Stimulated activated CD8-positive, alpha-beta memory T cell treated with anti-CD3 and anti-CD28 coated beads, Interleukin-4, amount 100 ng/mL, for 1 hour (primary cell): Measurements from ENCODE around the gene SMARCD3.

ENCODE experiments used
- DNase-seq, 2 donors: peaks; one replicate each; pipeline ENCODE4 v3.0.0-alpha.2; 2020; ENCODE audit warnings: low read depth in 2 of 2, low spot score in 1 of 2

Gene SMARCD3

DNA sequence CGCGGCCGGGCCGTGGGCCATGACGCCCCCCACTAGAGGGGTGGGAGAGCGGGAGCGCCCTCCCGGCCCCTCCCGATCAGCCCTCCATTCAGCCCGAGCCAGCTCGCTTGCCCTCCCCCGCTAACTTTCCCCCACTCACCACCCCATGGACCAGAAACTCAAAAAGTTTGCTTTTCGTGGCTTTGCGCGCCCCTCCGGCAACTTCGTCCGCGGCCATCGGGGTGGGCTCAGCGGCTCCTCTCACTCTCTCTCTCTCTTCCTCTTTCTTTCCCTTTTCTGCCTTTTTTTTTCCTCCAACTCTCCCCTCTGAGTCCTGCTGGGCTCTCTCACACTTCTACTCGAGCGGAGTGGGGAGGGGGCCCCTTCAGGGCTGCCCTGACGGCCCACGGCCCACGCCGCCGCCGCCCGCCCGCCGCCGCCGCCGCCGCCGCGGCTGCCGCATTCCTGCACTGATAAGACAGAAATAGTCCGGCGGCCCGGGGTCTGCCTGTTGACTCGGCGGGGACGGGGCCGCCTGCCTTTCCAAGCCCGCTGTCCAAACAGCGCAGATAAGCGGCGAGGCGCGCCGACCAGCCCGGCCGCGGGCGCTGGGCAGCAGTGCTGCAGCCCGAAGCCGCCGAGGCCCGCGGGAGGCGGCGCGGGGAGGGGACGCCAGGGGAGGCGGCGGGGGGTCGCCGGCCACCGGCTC is at the start of gene SMARCD3:
SMARCD3 (minus strand) TSS at position 349 of the 688 bp plus-strand sequence; CDS start at position 217, 132 bp downstream.
- DNase-seq, result no peak

DNA sequence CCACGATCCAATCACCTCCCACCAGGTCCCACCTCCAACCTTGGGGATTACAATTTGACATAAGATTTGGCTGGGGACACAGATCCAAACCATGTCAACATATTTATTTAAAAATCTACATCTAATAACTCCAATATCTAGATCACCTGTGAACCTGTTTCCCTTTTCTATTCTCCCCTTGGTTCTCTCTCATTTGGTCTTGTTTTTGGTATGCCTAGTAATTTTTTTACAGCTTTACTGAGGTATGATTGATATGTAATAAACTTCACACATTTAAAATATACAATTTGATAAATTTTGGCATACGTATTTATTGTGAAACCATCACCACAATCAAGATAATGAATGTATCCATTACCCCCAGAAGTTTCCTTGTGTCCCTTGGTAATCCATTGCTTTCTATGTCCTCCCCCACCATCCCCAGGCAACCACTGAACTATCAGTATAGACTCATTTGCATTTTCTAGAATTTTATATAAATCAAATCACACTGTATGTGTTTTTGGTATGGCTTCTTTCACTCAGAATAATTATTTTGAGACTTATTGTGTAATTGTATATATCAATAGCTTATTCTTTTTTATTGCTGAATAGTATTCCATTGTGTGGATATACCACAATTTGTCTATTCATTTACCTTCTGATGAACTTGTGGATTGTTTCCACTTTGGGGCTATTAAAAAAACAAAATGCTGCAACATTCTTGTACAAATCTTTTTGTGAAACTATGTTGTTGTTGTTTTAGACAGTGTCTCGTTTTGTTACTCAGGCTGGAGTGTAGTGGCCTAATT is 47.9 kb upstream of the SMARCD3 start:
- DNase-seq, result no peak

DNA sequence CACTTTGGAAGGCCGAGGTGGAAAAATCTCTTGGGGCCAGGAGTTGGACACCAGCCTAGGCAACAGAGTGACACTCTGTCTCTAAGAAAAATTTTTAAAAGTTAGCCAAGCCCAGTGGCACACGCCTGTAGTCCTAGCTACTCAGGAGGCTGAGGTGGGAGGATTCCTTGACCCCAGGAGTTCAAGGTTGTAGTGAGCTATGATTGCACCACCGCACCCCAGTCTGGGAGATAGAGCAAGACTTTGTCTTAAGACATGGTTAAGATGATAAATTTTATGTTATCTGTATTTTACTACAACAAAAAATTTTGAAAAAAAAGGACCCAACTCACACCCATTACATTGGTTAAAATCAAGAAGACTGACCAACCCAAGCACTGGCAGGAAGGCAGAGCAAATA is 44.4 kb upstream of the SMARCD3 start:
- DNase-seq, result no peak

DNA sequence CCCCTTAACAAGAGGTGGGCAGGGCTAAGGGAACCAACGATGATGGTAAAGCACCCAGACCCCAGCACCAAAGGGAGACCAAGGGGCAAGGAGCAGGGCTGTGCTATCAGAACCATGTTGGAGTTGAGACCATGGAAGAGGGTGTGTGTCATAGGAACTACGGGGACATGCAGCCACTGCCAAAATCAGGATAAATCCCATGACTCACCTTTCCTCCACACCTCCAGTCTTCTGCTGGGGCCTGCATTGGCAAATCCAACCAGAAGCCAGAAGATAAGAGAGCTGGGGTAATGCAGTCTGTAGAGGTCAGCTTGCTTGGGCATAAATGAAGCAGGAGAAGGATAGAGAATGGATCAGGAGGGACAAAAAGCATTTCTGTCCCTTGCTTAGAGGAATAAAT is 42.7 kb upstream of the SMARCD3 start:
- DNase-seq, result no peak

DNA sequence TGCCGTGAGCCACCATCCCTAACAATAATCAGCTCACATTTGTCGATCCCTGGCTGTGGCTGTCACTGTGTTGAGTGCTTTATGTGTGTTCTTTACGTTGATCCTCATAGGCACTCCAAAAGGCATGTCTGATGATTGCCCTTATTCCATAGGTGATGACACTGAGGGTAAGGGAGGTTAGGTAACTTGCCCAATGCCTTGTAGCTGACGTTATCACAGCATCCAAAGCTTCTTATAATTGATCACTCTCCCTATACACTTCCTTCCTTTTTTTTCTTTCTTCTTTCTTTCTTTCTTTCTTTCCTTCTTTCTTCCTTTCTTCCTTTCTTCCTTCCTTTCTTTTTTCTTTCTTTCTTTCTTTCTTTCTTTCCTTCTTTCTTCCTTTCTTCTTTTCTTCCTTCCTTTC is 41.9 kb upstream of the SMARCD3 start:
- DNase-seq, result no peak

DNA sequence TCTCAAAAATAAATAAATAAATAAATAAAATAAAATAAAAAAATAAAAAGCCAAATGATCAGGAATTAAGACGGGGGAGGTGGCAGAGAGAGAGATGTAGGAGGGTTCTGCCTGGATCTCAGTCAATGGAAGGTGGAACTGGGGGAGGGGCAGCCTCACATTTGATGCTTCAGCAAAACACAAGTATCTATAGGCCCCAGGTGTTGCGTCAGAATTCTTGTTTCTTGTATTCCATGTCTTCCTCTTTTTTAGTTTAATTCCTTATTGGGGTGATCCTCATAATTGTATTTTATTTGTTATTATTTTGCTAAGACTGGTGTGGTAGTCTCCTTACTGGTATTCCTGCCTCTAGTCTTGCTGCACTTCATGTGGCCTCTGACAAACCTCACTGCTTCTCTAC is 41.4 kb upstream of the SMARCD3 start:
- no peak for DNase-seq

DNA sequence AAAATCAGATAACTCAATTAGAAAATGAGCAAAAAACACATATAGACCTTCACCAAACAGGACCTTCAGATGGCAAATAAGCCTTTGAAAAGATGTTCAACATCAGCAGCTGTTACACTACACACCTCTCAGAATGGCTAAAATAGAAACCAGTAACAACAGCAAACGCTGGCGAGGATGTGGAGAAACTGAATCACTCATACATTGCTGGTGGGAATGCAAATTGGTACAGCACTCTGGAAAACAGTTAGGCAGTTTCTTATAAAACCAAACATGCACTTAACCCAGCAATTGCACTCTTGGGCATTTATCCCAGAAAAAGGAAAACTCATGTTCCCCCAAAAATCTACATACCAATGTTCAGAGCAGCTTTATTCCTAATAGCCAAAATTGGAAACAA is 37.7 kb upstream of the SMARCD3 start:
- no peak for DNase-seq

DNA sequence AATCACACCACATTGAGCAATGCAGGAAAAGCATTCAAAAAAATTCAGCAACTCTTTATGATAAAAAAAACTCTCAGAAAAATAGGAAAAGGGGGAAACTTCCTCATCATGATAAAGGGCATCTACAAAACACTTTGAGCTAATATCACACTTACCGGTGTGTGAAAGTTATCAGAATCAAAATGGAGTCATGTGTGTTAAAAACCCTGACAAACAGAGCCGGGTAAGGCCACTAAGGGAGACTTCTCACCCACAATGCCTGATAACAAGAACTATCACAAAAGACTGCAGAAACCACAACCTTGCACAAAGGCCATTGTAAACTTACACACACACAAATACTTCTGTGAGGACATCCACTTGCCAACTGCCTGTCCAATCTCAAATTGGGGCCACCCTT is 34.8 kb upstream of the SMARCD3 start:
- DNase-seq, result no peak

DNA sequence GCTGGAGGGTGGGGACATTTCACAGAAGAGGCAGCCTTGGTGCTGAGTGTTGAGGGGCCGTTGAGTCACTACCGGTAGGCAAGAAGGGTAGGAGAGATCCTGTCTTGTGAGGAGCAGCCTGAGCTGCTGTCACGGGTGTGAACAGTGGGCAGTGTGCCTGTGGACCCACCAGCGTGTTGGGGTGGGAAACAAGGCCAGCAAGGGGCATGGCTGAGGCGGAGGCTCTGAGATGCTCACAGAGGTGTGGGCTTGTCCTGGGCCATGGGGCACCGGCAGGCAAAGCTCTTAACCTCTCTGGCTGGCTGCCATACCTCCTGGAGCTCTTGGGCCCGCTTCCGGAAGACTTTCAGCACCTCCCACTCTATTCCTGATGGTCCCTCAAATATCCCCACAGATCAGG is 33.6 kb upstream of the SMARCD3 start:
- no peak for DNase-seq

DNA sequence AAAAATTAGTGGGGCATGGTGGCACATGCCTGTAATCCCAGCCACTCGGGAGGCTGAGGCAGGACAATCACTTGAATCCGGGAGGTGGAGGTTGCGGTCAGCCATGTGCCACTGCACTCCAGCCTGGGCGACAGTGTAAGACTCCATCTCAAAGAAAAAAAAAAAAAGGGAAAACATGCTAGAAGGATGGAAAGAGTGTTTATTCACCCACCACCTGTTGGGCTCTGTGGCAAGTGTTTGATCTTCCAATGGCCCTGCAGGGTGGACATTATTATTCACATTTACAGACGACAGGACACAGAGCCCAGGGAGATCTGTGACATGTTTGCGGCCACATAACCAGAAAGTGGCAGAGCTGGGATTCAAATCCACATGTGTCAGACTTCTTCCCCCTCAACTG is 33.2 kb upstream of the SMARCD3 start:
- no peak for DNase-seq

DNA sequence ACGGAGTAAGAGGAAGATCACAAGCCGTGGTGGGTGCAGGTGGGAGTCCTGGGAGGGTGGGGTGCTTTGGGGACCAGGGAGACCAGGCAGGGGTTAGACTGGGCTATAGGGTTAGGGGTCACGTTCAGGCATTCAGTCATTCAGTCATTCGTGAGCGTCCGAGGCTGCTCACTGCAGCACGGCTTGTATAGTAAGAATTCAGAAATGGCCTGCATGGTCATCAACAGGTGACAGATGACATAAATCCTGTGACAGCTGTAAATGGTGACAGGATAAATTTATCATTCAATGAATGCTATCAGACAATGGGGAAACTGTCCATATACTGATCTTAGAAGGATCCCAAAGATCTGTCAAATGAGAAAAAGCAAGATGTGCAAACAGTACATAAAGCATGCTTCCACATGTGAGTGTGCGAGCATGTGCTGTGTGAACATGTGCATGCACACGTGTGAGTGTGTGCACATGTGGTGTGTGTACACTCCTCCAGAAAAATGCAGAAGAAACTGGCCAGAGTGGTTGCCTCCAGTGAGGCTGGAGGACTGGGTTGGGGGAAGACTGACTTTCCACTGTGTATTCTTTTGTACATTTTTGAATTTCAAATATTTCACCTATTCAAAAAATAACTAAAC is 32.0 kb upstream of the SMARCD3 start:
- no peak for DNase-seq

DNA sequence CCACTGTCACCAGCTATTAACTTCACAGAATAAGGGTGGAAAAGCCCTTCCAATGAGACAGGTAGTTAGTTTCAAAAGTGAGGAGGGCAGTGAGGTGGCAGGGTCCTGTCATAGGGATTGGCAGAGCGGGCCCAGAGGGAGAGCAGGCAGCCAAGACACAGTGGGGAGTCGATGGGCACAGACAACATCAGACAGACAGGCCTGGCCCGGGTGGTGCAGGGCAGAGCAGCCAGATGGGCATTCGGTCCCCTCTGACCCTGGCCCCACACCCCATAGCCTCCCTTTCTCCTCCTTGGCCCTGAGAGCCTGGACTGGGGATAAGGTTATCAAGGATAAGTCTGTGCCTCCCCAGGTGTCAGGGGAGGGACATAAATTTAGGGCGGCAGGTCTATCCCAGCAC is 31.4 kb upstream of the SMARCD3 start:
- no peak for DNase-seq

DNA sequence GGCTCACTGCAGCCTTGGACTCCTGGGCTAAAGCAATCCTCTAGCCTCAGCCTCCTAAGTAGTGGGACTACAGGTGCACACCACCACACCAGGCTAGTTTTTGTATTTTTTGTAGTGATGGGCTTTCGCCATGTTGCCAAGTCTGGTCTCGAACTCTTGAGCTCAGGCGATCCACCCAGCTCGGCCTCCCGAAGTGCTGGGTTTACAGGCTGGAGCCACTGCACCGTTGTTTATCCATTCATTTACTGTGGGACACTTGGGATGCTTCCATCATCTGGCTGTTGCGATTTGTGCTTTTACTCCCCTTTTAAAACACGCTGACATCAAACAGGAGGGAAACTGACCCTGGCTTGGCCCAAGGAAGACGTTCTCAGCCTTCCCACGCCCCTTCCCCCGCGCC is 30.5 kb upstream of the SMARCD3 start:
- DNase-seq, result no peak

DNA sequence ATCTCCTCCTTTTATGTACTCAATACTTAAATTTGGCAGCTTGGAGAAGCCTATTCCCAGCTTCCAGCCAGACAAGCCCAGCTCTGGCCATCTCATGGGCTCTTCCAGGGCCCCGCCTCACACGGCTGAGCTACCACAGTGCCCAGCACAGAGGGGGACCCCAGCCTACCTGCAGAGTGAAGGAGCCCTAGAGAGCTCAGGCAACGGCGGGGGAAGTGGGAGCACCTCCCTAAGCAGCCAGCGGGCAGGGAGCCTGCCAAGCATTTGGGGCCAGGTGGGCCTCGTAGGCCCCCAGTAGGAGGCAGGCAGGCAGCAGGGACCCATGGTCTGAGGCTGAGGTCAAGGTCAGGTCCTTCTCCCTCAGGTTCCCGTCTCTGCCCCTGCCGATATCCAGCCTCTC is 29.1 kb upstream of the SMARCD3 start:
- DNase-seq, result no peak

DNA sequence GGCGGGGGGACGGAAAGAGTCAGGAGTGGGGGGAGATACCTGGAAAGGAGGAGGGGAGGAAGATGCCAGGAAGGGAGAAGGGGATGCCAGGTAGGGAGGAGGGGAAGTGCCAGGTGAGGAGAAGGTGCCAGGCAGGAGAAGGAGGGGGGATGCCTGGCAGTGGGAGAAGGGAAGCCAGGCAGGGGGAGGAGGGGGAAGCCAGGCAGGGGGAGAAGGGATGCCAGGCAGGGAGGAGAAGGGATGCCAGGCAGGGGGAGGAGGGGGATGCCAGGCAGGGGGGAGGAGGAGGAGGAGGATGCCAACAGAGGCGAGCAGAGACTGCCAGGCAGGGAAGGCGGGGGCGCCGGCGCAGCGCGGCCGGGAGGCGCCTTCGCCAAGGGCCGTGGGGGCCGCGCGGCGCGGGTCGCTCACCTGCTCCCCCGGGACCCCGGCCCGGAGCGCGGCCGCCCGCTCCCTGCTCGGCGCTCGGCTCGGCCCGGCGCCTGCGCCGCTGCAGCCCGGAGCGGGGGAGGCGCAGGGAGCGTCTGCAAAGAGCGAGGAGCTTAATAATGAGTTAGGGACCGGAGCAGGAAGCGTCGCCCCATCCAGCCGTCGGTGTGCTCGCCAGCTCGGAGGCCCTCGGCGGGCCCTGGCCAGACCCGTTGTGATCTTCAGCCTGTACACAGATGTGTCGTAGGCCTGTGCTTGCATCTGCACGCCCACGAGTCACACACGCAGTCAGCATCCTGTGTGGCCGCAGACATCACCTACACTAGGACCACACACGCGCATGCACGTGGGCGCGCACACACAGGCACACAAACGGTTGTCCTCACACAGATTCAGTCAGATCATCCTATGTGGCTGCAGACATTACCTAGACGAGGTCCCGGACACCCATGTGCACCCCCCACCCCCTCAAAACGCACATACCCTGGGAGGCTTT is 28.4 kb upstream of the SMARCD3 start:
- DNase-seq, result peak in 1 of 2 donors; percentile 18

DNA sequence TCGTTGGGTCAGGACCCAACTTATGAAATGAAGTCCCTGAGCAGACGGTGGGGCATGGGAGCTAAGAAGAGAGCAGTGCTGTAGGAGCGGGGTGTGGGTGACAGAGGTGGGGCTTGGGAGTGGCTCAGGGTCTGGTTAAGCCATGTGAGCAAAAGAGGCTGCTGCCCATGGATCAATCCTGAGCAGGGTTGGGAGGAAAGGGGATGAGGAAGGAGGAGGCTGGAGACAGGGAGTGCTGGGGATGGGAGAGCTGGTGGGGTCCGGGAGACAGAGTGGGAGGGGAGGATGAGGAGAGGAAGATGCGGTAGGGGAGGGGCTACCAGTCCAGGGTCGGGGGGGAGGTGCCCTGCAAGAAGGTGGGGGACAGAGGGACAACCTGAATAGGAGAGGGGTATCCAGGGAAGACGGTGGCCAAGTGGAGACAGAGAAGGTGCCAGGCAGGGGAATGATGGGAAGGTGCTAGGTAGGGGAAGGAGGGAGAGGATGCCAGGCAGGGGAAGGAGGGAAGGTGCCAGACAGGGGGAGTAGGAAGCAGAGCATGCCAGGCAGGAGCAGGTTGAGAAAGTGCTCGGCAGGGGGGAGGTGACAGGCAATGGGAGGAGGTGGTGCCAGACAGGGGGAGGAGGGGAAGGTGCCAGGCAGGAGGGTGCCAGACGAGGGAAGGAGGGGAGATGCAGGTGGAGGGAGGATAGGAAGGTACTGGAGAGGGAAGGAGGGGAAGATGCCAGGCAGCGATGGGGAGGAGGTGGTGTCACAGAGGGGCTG is 27.5 kb upstream of the SMARCD3 start:
- no peak for DNase-seq

DNA sequence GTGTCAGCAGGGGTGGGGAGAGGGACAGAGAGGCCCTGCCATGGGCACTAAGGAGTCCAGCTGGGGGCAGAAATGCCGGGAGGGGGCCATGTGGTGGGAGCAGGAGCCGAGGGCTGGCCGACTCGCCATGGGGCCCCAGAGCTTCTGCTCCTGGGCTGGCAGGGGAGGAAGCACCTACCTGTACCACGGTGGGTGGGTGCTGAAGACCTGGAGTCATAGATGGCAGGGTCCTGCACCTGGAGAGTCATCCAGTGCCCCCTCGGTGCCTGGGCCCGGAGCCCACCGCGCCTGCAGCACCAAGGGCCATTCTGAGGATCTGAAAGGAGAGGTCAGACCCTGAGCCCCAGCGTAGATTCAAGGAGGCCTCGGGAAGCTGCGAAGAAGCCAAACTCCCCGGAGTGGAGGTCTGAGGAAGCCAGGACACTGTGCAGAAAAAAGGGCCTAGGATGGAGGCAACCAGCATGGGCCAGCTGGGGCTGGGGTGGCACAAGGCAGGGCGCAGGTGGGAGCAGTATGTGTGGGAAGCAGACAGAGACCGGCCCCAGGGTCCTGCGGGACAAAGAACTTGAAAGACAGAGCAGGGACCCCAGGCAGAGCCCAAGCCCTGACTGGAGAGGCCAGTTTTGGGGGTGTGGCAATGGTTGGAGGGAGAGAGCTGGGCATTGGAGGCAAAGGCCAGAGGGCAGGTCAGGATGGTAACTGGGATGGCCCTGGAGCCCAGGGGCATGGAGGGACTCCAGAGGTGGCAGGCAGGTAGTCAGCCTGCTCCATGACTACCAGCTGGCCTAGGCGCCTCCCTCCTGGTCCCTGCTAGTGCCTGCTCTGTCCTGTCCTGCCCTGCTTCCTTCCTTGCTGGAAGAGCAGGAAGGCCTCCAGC is 26.7 kb upstream of the SMARCD3 start:
- no peak for DNase-seq

DNA sequence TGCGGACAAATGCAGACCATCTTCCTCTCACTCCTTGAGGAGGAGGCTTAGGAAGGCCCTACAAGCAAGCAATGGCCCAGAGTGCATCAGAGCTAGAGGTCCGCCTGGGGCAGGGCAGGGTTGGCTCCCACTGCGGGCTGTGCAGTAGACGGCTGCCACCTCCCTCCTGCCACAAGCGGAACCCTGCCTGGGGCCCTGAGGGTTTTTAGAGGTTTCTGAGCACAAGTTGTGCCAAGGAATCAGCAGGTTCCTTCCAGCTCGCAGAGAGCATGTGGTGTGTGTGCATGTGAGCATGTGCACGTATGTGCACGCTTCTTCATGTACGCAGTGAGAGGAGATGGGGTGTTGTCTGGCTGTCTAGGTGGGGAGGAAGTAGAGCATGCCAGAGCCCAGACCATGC is 25.9 kb upstream of the SMARCD3 start:
- DNase-seq, result no peak

DNA sequence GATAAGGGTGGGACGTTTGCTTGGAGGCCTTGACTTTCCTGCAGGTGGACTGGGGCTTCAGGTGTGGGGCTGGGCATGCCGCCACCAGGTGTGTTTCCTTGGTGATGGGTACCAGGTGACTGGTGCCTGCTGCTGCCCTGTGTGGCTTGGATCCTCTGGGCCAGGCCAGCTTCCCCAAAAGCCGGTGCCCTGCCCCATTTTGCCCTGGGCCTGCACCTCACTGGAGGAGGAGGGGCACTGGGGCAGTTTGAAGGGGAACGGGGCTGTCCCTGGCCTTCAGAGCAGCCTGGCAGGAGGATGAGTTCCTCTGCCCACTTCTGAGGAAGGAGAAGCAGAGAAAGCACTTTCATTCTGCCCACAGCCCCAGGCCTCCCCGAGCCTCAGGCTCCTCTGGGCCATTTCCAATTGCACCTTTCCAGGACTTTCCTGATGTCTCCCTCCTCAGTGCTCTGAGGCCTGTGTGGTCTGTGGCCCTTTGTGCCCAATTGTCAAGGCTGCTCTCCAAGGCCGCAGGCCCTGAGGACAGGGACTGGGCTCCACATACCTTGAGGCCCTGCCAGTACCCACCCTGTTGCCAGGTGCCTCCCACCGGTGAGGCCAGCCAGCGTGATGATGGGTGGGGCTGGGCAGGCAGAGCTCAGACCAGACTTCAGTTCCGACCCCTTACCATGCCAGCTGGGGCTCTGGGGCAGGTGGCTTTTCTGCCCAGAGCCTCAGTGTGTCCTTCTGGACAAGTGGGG is 25.3 kb upstream of the SMARCD3 start:
- DNase-seq, result no peak
